HL-60 (cell line): ENCODE measurements around the gene MTR.

Source experiments
- DNase-seq, 2 experiments: peaks; one replicate each; pipeline ENCODE4 v3.0.0-alpha.2; 2010 to 2020; ENCODE audit warnings: low read depth in 1 of 2, low spot score in 1 of 2
- H3K27ac ChIP-seq: fragments of 250-450 bp; sonication (Bioruptor Pico); replicated peaks from 2 replicates; pipeline ENCODE4 v1.5.1; 2020; ENCODE audit warnings: mild to moderate bottlenecking, moderate library complexity
- H3K27me3 ChIP-seq: fragments of 250-450 bp; sonication (Bioruptor Pico); 2 replicates; pipeline ENCODE4 v1.5.1; 2021; ENCODE audit warnings: mild to moderate bottlenecking, moderate library complexity; ENCODE audit not compliant: insufficient read depth, poor library complexity, severe bottlenecking
- H3K4me3 ChIP-seq: replicated peaks from 2 replicates; pipeline ENCODE4 v1.5.1; 2011; ENCODE audit warnings: mild to moderate bottlenecking, control low read depth, low read length; ENCODE audit not compliant: insufficient read depth
- GABPA ChIP-seq: IDR thresholded peaks from 2 replicates; pipeline ENCODE4 v1.6.1; 2012; ENCODE audit warnings: low read depth
- POLR2AphosphoS5 ChIP-seq: IDR thresholded peaks from 2 replicates; pipeline ENCODE4 v1.6.1; 2012; ENCODE audit warnings: low read depth
- SPI1 ChIP-seq: IDR thresholded peaks from 2 replicates; pipeline ENCODE4 v1.6.1; 2012; ENCODE audit warnings: low read depth, mild to moderate bottlenecking, borderline replicate concordance
- TF ChIP-seq, protein P1 (sequence below): IDR thresholded peaks from 2 replicates; pipeline ENCODE4 v1.6.1; 2012; ENCODE audit warnings: low read depth; ENCODE audit not compliant: insufficient replicate concordance
- TF ChIP-seq, protein P2 (sequence below): IDR thresholded peaks from one replicate; pipeline ENCODE4 v1.5.1; 2011; ENCODE audit warnings: low read length, control low read depth, inconsistent platforms; ENCODE audit not compliant: insufficient read depth

Gene MTR

DNA sequence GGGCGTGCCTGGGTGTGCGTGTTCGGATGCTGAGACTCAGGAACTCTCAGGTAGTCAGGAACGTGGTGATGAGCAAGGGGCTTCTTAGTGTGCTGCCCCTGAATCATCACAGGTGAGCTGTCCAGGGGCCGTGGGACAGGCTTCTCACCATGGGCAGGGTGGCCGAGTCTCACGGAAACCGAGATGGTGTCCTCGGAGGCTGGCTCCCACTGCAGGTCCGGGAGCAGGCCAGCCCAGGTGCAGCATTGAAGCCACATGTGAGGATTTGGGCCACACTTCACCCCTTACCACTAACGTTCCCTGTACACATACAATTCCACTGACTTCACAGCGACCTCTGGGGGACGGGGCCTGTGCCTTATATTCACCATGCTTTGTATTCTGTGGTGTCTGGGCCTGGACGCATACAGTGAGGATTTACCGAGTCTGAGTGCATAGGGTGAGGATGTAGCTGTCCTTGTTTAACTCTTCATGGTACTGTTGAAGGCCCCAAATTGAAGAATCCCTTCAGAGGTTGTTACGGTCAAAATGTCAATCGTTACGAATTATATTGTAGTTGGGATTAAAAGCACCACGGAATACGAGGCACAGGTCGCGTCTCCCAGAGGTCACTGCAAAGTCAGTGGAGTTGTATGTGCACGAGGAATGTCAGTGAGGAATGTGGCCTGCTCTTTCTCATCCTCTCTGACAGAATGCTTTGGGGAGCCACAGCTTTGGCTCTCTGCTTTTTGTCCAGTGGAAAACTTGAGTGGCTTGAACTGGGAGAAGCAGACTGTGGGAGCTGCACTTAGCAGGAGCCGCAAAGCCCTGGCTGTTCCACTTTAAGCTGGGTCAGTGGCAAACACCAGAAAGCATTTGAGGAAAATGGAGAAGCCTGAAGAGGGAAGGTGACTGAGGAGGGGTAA, 95.3 kb downstream of the MTR start:
- H3K4me3 ChIP-seq, result no peak overlapping the region
- H3K27ac ChIP-seq, result no peak overlapping the region

DNA sequence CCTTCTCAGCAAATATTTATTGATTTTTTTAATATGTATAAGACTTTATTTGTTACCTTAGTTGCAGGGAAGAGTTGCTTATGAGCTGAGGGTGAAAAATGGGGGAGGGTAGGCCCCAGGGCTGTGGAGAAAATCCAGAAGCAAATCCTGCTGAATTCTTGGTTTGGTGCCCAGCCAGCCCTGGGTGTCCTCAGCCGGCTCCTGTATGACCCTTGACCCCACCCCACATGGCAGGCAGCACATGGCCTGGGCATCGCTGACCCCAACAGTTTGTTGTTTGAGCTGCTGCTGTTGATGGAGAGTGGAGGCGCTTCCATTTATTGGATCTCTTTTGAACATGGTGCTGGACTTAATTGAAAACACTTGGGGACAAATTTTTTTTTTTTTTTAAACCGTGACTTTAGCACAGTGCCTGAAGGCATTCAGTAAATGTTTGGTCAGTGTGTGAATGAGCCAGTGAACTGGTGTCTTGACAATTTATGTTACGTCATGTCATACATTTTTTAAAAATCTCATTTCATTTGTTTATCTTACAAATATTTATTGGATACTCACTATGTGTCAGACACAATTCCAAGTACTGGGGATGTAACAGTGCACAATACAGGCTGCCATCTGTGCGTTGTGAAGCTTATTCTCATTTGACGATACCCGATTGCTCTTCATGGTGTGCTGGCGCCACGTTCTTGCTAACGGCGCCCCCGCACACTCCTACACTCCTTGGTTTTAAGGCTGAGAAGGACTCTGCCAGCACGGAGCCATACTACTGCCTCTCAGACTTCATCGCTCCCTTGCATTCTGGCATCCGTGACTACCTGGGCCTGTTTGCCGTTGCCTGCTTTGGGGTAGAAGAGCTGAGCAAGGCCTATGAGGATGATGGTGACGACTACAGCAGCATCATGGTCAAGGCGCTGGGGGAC, 98.8 kb downstream of the MTR start:
- Histone ChIP-seq H3K27me3 (no peaks in the 10 kb centered on the region), H3K27ac (no peak overlapping the region), H3K4me3 (no peak overlapping the region)
- DNase-seq, result no peak
- TF ChIP-seq SPI1 (no peak), GABPA (no peak), POLR2AphosphoS5 (no peak)
- TF ChIP-seq, protein P1, sequence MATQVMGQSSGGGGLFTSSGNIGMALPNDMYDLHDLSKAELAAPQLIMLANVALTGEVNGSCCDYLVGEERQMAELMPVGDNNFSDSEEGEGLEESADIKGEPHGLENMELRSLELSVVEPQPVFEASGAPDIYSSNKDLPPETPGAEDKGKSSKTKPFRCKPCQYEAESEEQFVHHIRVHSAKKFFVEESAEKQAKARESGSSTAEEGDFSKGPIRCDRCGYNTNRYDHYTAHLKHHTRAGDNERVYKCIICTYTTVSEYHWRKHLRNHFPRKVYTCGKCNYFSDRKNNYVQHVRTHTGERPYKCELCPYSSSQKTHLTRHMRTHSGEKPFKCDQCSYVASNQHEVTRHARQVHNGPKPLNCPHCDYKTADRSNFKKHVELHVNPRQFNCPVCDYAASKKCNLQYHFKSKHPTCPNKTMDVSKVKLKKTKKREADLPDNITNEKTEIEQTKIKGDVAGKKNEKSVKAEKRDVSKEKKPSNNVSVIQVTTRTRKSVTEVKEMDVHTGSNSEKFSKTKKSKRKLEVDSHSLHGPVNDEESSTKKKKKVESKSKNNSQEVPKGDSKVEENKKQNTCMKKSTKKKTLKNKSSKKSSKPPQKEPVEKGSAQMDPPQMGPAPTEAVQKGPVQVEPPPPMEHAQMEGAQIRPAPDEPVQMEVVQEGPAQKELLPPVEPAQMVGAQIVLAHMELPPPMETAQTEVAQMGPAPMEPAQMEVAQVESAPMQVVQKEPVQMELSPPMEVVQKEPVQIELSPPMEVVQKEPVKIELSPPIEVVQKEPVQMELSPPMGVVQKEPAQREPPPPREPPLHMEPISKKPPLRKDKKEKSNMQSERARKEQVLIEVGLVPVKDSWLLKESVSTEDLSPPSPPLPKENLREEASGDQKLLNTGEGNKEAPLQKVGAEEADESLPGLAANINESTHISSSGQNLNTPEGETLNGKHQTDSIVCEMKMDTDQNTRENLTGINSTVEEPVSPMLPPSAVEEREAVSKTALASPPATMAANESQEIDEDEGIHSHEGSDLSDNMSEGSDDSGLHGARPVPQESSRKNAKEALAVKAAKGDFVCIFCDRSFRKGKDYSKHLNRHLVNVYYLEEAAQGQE, result no peak
- TF ChIP-seq, protein P2, sequence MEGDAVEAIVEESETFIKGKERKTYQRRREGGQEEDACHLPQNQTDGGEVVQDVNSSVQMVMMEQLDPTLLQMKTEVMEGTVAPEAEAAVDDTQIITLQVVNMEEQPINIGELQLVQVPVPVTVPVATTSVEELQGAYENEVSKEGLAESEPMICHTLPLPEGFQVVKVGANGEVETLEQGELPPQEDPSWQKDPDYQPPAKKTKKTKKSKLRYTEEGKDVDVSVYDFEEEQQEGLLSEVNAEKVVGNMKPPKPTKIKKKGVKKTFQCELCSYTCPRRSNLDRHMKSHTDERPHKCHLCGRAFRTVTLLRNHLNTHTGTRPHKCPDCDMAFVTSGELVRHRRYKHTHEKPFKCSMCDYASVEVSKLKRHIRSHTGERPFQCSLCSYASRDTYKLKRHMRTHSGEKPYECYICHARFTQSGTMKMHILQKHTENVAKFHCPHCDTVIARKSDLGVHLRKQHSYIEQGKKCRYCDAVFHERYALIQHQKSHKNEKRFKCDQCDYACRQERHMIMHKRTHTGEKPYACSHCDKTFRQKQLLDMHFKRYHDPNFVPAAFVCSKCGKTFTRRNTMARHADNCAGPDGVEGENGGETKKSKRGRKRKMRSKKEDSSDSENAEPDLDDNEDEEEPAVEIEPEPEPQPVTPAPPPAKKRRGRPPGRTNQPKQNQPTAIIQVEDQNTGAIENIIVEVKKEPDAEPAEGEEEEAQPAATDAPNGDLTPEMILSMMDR, result no peak

More for the DNA sequence above, 95.3 kb downstream of the MTR start:
- no peaks in the 10 kb centered on the region for H3K27me3 ChIP-seq
- TF ChIP-seq GABPA, result no peak
- TF ChIP-seq, protein P1, result no peak
- TF ChIP-seq, protein P2, result no peak
- no peak for TF ChIP-seq POLR2AphosphoS5
- TF ChIP-seq SPI1, result no peak
- no peak for DNase-seq

DNA sequence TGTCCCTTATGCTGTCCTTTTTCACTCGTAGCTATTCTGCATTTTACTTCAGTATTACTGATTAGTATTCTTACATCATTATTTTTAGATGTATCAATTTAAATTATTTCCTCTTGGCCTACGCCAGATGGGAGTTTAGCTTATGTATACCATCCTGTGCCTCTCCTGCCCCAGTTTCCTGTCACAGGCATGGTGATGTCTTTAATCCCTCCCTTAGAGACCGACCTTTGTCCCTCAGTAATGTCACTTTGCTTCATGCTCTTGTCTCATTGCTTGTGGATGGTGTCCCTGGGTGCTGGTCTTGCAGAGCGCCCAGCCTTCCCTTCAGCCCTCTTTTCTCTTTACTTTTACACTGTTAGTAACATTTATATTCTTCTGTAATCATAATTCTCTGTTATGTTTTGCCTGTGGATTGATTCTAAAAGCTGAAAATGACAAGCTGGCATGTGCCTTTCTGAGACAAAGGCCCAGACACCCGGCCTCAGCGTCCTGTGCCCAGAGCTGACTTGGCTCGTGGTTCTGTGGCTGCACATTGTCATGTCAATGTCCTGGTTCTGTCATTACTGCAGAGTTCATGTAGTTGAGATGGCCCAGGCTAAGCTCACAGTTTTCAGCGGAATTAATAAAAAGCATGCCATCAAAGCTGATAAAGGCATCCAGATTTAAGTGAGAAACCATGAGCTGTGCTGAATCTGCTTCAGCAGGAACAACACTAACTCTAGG, 100.7 kb downstream of the MTR start:
- no peak for DNase-seq
- no peak overlapping the region for H3K27ac ChIP-seq
- TF ChIP-seq, protein P1, result no peak

More for the DNA sequence above, 100.7 kb downstream of the MTR start:
- Histone ChIP-seq H3K27me3 (no peaks in the 10 kb centered on the region), H3K4me3 (no peak overlapping the region)
